Esophagus squamous epithelium (tissue), 5 donors: ENCODE data around the gene ARAP1. TPM values are rescaled to one million over a fixed set of nuclear protein-coding genes. Genes with fewer than 3 reads are reported as not detected.

Experiments
- DNase-seq: peaks from one replicate; lab custom pipeline; 2025; lab: John Stamatoyannopoulos, UW
- H3K27ac ChIP-seq, 4 donors: fragments of 200-600 bp; sonication (generic); one replicate each; pipeline ENCODE4 v1.5.1; 2016 to 2019; ENCODE audit warnings: mild to moderate bottlenecking in 1 of 4
- H3K27me3 ChIP-seq, 4 donors: fragments of 200-600 bp; sonication (generic); 1 replicate in 3 of 4; 2 replicates in 1 of 4; pipeline versions ENCODE4 v1.5.1 to v1.6.0; 2017 to 2021; ENCODE audit warnings: antibody characterized with exemption in 1 of 4
- H3K36me3 ChIP-seq, 3 donors: fragments of 200-600 bp; sonication (generic); one replicate each; pipeline ENCODE4 v1.5.1; 2016 to 2019
- H3K4me1 ChIP-seq, 3 donors: fragments of 200-600 bp; sonication (generic); one replicate each; pipeline ENCODE4 v1.5.1; 2017 to 2019
- H3K4me3 ChIP-seq, 4 donors: fragments of 200-600 bp; sonication (generic); 1 replicate in 3 of 4; 2 replicates in 1 of 4; pipeline ENCODE4 v1.5.1; 2016 to 2019; ENCODE audit warnings: mild to moderate bottlenecking in 2 of 4, moderate library complexity in 1 of 4
- H3K9me3 ChIP-seq, 3 donors: fragments of 200-600 bp; sonication (generic); one replicate each; pipeline ENCODE4 v1.5.1; 2016 to 2019
- POLR2A ChIP-seq, 4 donors: fragments of 450-650 bp; IDR thresholded peaks; one replicate each; pipeline ENCODE4 v1.6.1; 2017; ENCODE audit warnings: antibody characterized with exemption in 4 of 4, mild to moderate bottlenecking in 4 of 4, moderate library complexity in 3 of 4
- WGBS, 2 donors: methylation state at CpG; one replicate each; pipeline ENCODE4 v1.1.5; 2018; 5-methylcytosine and 5-hydroxymethylcytosine counted together
- intact Hi-C: fragments of 100-400 bp; cut with DNase I; formaldehyde crosslinking; loops from one replicate; pipeline ENCODE4 v1.15.0; 2022
- total RNA-seq, 4 donors: library from RNA; depleted of rRNA; stranded (reverse); fragments of >200 nt; gene quantifications; one replicate each; pipeline ENCODE4 v1.1.0, GENCODE V29; 2016
- TF ChIP-seq, protein P1 (sequence below), 6 experiments: fragments of 450-650 bp in 4 of 6; fragments of 200-600 bp in 2 of 6; sonication (generic) in 2 of 6; IDR thresholded peaks; one replicate each; pipeline ENCODE4 v1.5.1; 2016 to 2019; ENCODE audit warnings: antibody characterized with exemption in 6 of 6, mild to moderate bottlenecking in 4 of 6, moderate library complexity in 4 of 6
- donor health status: DM: yes; HTN: yes; CAD: no.

ARAP1 gene
- total RNA-seq, 4 donors from 2014 or later, result 37.8 to 114 (median 70.6) TPM

DNA sequence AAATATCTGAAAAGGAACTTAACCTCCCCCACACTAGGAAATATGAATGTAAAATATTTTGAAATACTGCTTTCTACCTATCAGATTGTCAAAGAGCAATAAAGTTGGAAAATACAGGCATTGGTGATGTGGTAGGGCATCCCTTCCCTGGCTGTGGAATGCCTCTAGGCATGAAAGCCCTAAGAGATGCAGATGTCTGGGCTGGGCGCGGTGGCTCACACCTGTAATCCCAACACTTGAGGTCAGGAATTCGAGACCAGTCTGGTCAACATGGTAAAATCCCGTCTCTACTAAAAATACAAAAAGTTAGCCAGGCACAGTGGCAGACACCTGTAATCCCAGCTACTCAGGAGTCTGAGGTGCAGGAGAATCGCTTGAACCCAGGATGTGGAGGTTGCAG lies 22.0 kb downstream of the ARAP1 start:
- Histone ChIP-seq H3K27ac (no peak overlapping the region), H3K36me3 (peaks cover 0 to 11% (median 0%) of the 10 kb centered on the region in 3 donors), H3K4me3 (no peak overlapping the region), H3K9me3 (no peaks in the 10 kb centered on the region), H3K4me1 (peaks cover 0 to 15% (median 0%) of the 10 kb centered on the region in 3 donors), H3K27me3 (no peaks in the 10 kb centered on the region)
- TF ChIP-seq, protein P1, sequence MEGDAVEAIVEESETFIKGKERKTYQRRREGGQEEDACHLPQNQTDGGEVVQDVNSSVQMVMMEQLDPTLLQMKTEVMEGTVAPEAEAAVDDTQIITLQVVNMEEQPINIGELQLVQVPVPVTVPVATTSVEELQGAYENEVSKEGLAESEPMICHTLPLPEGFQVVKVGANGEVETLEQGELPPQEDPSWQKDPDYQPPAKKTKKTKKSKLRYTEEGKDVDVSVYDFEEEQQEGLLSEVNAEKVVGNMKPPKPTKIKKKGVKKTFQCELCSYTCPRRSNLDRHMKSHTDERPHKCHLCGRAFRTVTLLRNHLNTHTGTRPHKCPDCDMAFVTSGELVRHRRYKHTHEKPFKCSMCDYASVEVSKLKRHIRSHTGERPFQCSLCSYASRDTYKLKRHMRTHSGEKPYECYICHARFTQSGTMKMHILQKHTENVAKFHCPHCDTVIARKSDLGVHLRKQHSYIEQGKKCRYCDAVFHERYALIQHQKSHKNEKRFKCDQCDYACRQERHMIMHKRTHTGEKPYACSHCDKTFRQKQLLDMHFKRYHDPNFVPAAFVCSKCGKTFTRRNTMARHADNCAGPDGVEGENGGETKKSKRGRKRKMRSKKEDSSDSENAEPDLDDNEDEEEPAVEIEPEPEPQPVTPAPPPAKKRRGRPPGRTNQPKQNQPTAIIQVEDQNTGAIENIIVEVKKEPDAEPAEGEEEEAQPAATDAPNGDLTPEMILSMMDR (IDR thresholded peaks at IDR 0.05), result no peak
- TF ChIP-seq POLR2A (IDR thresholded peaks at IDR 0.05), result no peak
- WGBS, 2 donors, result 92 to 93% methylated on average over 4 to 5 of the region's 5 CpGs
- intact Hi-C loops, result no loop called here
- no peak for DNase-seq

DNA sequence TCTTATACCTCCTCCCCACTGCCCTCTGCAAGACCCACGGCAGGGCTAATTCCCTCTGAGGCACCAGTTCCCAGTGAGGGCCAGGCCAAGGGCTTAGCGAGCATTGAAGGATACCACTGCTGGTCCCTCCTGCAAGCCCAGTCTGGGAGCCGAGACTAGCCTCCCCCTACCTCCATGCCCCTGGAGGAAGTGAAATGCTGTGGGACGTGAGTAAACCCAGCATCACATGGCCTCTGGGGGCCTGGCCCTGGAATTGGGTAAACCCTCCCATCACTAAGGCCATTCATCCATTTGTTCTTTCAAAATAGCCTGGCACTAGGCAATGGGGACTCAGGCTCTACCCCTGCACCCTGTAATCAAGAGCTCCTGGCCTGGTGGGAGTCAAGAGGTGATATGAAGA lies 24.7 kb downstream of the ARAP1 start:
- TF ChIP-seq, protein P1 (IDR thresholded peaks at IDR 0.05), result no peak
- TF ChIP-seq POLR2A (IDR thresholded peaks at IDR 0.05), result no peak
- H3K27ac ChIP-seq, result no peak overlapping the region

DNA sequence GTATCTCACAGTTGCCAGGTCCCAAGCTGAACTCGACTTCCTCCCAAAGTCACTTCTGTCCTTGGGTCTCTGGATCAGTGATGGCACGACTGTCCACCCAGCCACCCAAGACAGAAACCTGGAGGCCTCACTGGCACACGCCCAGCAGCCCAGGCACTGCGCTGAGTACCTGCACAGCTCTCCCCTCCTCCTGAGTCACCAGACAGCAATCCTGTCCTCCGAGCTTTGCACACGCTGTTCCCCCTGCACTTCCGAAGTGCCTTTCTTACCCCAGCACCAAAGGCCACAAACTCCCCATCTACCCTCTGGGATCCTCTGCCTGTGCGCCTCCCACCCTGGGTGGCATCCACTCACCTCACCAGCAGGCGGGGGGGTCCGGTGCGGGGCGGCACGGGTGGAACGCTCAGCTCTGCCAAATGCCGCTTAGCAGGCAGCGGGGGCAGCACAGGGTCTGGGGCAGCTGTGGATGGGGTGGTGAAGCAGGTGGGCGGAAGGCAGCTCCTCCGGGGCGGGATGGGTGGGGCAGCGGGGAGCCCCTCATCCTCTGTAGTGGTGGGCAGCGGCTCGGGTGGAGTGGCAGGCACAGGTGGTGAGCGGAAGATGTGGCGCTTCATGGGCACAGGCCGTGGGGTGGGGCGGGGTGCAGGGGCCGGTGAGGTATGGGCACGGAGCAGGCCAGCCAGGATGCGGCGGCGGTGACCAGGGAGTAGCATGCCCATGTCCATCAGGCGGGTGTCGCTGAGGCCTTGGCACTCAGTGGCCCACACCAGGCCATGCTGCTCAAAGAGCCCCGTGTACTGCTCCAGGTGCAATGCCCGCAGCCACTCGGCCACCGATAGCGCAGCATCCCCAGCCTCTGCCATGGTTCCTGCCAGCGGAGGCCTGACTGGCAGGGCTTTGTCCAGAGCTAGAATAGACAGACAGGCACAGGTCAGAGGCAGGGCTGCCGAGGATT lies 25.7 kb downstream of the ARAP1 start:
- intact Hi-C loops, result loop anchor here (5.0 kb wide), 2 partner anchors 66 to 451 kb away; partner anchors contain the start of gene STARD10
- Histone ChIP-seq H3K27ac (no peak overlapping the region), H3K36me3 (peaks cover 0 to 11% (median 0%) of the 10 kb centered on the region in 3 donors), H3K9me3 (no peaks in the 10 kb centered on the region), H3K4me3 (no peak overlapping the region), H3K27me3 (no peaks in the 10 kb centered on the region), H3K4me1 (peaks cover 10 to 42% (median 23%) of the 10 kb centered on the region in 3 donors)
- WGBS, 2 donors, result 82 to 97% methylated on average over 11 to 17 of the region's 40 CpGs
- TF ChIP-seq, protein P1 (IDR thresholded peaks at IDR 0.05), result no peak
- no peak for TF ChIP-seq POLR2A (IDR thresholded peaks at IDR 0.05)
- DNase-seq, result no peak

More for the DNA sequence above, 24.7 kb downstream of the ARAP1 start:
- DNase-seq, result no peak
- H3K36me3 ChIP-seq, result peaks cover 0 to 11% (median 0%) of the 10 kb centered on the region in 3 donors
- H3K4me1 ChIP-seq, result peaks cover 9 to 37% (median 21%) of the 10 kb centered on the region in 3 donors
- no peaks in the 10 kb centered on the region for H3K9me3 ChIP-seq
- WGBS, 2 donors, result 50 to 75% methylated on average over 1 to 2 of the region's 4 CpGs
- H3K4me3 ChIP-seq, result no peak overlapping the region
- intact Hi-C loops, result loop anchor here (5.0 kb wide), 2 partner anchors 65 to 450 kb away; partner anchors contain the start of gene STARD10
- H3K27me3 ChIP-seq, result no peaks in the 10 kb centered on the region

DNA sequence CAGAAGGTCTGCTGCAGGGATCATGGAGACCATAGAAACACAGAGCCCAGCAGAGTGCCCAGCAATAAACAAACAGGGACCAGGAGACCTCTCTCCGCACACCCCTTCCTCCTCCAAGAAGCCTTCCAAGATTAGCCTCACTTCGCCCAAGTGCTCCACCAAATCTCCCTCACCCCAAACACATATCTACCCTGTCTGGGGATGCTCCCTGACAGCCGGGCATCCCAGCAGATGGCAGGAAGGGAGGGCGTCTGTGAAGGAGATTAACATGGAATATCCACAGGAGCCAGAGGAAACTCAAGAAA lies 26.5 kb downstream of the ARAP1 start:
- WGBS, 2 donors, result 76 to 83% methylated on average over 4 of the region's 4 CpGs
- no peak for DNase-seq
- intact Hi-C loops, result loop anchor here (5.0 kb wide), 2 partner anchors 67 to 452 kb away; partner anchors contain the start of gene STARD10
- H3K4me3 ChIP-seq, result no peak overlapping the region
- no peaks in the 10 kb centered on the region for H3K9me3 ChIP-seq
- peaks cover 0 to 11% (median 0%) of the 10 kb centered on the region in 3 donors for H3K36me3 ChIP-seq
- no peaks in the 10 kb centered on the region for H3K27me3 ChIP-seq
- TF ChIP-seq POLR2A (IDR thresholded peaks at IDR 0.05), result no peak
- TF ChIP-seq, protein P1 (IDR thresholded peaks at IDR 0.05), result no peak
- peak overlapping the region in 1 of 4 donors; percentile 48 for H3K27ac ChIP-seq
- peaks cover 16 to 51% (median 29%) of the 10 kb centered on the region in 3 donors for H3K4me1 ChIP-seq
